Fibroblast of skin of left quadriceps (primary cell): ENCODE results near the gene ZKSCAN5.

Source experiments
- DNase-seq, 2 experiments: peaks; one replicate each; pipeline ENCODE4 v3.0.0-alpha.2; 2013; ENCODE audit warnings: low read depth in 2 of 2

ZKSCAN5 gene

DNA sequence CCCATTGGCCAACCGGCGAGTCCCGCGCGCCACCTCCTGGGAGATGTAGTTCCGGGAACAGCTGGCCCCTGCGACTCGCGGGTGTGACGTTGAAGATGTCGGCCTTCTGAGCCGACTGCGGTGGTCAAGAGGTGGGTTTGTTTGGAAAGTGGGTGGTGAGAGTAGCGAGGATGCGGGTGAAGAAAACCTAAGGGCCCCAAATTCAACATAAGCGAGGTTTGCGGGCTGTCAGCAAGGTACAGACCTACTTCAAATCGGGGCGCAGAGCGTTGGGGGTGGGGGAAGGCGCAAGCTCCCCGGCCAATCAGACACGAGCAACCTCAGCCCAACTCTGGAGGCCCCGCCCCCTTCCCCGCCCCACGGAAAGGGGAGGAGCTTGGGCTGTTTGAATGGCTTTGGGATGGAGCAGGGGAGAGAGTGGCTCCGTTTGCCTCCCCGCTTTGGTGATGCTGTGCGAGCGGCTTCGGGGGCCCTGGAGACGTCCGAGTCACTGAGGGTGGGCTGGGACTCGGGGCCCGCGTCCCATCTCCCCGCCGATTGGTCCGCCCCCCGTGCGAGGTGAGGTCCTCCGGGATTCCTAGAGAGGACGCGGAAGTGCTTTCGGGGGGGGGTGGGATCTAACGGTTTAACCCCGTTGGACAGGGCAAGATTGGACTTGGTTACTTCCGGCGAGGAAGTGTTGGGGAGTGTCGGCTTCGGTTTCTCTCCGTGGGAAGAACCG lies at the start of gene ZKSCAN5:
TSS of gene ZKSCAN5 (plus strand) at position 60 of the 721 bp plus-strand sequence. CDS start 1,383 bp downstream, outside the sequence.
- peak; percentile 93 for DNase-seq

DNA sequence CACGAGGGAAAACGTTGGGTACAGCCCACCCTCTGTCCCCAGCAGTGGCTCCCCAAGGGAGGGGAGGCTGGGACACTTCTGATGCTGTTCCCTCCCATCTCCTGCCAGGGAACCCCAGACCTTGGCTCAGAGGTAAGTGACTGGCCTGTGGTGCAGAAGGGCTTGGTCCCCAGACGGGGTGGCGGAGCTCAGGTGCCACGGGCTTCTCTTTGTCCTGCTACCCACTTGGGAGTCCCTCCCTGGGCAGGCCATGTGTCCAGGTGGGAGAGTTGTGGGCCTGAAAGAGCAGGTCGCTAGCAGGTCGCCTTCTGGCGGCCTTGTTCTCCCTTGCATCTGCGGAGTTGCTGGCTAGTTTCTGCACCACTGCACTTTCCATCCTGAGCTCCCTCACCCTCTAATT lies 48.6 kb upstream of the ZKSCAN5 start:
- no peak for DNase-seq

DNA sequence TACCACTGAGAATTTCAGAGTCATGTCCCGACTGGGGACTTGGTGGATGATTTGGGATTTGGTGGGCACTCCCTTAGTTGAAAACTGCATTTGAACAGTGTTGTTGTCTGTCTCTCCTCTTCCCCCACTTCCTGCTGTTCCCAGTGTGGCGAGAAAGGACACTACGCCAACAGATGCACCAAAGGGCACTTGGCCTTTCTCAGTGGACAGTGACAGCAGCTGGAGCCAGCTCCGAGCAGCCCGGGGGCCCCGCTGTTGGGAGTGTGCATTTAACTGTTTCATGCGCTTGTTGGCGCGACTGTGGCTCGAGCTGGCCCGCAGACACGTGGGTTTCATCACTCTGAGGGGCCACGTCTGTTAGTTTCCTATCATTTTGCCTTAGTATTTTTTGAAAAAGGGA lies 48.2 kb upstream of the ZKSCAN5 start:
- DNase-seq: no peak

DNA sequence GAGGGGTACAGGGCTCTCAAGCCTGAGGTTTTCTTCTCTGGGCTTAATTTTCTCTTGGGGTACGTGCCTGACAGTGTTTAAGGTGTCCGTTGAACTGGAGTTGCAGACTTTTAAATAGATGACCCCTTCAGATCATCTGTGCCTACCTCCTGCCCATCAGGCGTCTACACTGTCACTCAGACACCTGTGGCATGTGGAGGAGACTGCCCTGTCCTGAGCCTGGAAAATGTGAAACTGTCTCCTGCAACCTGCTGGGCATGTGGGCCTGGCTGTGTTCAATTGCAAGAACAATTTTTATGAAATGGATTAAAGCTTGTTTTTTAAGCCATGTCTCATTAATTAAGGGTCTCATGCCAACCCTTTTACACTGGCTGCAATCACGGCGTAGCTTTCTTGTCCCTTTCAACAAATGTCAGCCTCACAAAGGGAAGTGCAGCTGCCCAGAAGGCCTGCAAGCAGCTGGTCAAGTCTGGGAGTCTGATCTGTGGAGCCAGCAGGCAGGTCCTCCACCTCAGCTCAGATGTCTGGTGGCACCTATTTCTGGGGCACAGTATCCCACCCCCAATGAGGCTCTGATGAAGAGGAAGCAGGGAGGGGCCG lies 47.3 kb upstream of the ZKSCAN5 start:
- DNase-seq: no peak

DNA sequence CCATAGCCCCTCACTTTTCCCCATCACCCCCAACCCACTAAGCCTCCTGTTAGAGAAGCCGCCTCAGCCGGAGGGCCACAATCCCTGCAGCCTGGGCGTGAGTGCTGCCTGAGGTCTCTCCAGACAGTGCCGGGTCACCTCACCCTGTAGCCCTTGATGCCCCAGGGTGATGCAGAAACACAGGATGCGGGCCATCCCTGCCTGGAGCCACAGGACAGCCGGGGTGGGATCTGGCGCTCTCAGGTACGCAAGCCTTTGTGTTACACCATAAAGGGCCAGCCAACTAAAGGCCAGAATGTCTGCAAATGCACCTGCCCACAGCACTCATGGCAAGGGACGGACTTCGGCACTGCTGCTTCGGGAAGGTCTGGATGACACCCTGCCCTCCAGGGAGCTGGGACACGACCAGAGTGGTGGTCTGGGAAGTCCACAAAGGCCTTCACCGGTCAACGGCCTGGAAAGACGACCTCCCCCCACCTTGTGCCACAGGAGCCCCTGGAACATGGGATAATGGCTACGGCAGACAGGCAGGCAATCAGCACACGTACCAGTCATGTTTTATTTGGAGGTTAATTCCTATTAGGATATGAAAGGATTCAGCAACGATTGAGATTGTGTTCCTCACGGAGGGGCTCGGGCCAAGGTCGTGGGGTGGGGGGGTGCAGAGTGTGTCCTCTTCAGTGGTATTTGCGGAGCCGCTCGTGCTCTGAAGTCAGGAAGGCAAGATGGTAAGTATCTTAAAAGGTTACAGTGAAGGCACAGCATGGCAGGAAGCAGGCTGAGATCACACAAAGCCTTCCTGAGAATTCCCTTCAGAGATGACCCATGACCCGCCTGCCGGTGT lies 46.6 kb upstream of the ZKSCAN5 start:
- no peak for DNase-seq

DNA sequence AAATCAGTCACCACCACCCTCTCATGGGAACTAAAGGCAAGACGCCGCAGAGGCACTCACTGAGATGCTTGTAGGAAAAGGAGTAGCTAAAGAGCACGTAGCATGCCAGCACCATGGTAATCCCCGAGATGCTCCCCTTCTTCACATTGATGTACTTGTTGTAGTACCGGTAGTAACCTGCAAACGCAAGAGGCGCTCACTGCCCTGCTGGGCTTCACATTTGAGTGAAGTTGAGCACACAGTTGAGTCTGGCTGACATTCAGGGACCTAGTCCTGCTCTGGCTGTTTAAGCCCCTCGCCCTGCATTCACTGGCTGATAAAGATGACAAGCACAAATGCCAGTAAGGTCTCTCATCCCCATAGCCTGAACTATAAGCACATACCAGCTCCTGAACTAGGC lies 45.4 kb upstream of the ZKSCAN5 start:
- no peak for DNase-seq

DNA sequence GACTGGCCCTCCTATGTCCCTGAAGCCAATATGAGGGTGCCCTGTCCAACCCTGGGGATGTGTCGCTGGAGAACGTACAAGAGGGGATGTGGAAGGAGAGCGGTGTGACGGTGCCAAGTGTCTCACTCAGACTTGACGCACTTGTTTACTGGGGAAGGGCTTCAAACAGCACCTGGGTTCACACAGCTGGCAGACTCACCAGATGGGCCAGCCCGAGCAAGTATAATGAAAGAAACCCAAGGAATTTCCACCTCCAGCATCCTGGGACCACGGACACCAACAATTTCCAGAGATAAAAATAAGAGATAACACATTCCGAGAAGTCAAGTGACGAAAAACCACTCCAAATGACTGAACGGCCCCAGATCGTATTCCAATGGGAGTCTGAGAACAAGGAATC lies 43.8 kb upstream of the ZKSCAN5 start:
- DNase-seq: no peak

DNA sequence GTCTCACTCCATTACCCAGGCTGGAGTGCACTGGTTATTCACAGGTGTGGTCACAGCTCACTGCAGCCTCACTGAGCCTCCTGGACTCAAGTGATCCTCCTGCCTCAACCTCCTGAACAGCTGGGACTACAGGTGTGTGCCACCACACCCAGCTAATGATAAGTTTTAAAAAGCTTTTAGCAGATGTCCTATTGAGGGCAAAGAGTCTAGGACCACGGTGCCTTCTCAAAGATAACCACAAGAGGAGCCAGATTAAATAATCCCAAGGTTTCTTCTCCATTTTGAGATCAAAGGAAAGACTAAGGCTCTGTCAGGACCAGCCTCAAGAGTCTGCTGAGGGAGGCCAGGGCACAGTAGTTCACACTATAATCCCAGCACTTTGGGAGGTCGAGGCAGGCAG lies 43.2 kb upstream of the ZKSCAN5 start:
- DNase-seq: no peak

DNA sequence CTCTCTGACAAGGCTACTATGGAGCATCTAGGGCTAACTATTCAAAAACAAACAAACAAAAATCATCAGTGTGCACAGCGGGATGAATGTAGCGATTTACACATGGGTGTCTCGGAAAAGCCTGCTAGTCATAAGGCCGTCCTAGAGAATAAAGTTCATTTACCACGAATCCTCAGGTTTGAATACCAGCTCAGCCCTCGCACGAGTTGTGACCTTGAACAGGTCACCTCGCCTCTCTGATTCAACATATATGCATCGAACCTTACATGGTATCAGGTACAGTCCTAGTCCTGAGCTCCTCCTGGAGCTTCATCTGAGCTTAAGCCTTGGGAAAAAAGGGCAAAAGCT lies 39.1 kb upstream of the ZKSCAN5 start:
- no peak for DNase-seq

DNA sequence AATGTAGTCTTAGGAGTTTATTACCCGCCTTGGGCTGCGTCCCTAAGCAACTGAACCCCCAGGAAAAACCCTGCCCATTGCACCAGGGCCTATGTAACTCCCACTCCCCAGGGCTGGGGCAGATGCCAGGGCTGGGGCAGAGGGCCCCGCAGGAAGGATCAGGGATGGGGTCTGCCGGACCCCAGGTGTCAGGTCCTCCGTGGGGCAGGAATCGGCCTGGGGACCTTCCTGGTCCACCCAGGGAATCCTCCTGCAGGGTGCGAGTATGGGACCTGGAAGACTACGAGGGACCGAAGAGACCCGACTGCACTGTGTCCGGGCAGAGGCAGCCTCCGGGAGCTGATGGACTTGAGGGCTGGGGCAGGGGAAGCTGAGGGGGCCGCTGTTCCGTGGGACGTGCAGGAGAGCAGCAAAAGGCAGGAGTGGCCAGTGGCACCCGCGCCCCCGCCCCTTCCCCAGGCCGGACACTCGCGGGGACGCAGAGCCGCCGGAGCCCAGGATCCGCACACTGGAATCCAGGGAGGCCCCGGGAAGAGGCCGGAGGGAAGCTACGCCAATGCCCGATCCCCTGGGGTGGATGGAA lies 36.0 kb upstream of the ZKSCAN5 start:
- DNase-seq: no peak

DNA sequence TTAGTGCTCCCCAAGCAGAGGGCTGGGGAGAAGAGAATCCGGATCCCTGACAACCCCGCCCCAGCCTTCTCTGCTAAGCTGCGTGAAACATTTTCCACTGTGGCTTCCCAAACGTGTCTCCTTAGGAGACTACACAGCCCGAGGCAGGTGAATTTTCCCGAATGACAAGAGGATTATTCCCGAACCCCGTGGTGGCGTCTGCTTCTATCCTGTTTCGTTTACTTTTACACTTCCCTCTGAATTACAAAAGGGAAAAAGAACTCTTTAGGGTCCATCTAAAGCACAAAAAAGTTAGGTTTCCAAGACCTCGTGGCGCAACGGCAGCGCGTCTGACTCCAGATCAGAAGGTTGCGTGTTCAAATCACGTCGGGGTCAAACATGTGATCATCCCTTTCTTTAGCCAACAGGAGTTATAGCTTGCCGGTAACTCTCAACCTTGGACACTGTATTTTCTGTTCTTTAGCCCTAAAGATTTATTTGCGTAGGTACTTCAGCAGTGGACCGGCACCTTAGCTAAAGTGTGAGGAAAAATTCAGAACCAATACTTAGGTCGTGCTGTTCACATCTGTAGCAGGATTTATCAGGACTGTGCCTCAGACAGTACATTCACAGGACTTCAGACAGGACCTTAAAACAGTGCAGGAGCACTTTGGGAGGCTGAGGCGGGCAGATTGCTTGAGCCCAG lies 34.9 kb upstream of the ZKSCAN5 start:
- no peak for DNase-seq

DNA sequence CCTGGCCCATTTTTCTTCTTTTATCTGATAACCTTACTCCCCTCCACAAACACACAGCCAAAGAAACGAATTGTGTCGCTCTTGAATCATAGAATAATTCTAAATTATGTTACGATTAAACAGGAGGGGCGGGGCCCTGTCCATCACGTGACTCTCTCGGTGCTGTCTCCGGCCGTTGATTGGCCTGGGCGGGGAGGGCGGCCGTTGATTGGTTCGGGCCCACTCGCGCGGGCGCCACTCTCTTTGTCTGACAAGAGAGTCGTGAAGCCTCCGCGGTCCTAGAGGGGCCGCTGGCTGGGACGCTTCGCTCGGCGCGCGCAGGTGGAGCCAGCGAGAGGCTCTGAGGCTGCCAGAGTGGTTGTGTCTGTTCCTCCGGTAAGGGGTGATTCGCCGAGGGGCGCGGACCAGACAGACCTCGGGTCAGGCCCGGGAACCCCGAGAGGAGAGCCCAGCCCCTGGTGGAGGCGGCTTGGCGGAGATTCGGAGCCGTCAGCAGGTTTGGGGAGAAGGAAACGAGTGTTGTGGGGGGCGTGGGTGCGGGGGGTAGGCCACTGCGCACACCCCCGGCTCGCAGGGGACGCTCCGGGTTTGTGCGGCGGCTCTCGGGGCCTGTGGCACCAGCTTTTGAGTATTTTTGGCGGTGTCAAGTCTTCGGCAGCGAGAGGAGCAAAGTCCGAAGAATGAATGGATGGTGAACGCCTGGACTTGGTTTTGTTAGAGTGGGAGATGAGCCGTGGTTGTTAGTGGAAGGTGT lies 31.7 kb upstream of the ZKSCAN5 start, which contains the start of gene ZNF789:
TSS of gene ZNF789 (plus strand) at position 330 of the 754 bp plus-strand sequence. CDS start 3,567 bp downstream, outside the sequence.
- DNase-seq: peak; percentile 90 to 91

DNA sequence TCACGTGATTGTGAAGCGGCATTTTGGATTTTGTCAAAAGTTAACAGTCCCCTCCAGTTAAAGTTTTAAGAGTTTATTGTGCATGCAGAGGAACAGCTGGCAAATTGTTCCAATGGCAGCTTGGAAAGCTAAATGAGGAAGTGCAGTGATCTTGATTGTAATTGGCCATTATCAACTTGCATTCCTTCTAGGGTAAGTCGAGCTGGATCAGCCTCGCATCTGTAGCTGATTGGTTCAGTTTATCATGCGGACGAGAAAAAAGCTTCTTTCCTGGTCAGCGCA lies 31.2 kb upstream of the ZKSCAN5 start:
- peak; percentile 29 to 33 for DNase-seq

DNA sequence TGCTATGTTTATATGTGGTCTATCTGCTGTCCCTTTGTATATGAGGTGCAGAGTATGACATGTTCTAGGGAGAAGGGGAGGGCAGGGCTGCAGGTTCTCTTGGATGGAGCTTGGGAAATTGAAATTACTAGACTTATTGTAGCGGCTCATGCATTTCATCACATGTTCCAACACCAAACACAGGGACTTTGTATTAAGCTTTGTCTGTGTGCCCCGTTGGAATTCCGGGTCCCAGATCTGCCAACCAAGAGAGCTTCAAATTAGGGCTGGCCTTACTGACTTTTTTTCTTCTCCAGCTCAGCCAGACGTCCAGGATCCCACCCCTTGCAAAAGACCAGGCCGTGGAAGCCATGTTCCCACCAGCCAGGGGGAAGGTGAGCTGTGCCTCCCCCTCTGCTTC lies 28.4 kb upstream of the ZKSCAN5 start:
- DNase-seq: no peak

DNA sequence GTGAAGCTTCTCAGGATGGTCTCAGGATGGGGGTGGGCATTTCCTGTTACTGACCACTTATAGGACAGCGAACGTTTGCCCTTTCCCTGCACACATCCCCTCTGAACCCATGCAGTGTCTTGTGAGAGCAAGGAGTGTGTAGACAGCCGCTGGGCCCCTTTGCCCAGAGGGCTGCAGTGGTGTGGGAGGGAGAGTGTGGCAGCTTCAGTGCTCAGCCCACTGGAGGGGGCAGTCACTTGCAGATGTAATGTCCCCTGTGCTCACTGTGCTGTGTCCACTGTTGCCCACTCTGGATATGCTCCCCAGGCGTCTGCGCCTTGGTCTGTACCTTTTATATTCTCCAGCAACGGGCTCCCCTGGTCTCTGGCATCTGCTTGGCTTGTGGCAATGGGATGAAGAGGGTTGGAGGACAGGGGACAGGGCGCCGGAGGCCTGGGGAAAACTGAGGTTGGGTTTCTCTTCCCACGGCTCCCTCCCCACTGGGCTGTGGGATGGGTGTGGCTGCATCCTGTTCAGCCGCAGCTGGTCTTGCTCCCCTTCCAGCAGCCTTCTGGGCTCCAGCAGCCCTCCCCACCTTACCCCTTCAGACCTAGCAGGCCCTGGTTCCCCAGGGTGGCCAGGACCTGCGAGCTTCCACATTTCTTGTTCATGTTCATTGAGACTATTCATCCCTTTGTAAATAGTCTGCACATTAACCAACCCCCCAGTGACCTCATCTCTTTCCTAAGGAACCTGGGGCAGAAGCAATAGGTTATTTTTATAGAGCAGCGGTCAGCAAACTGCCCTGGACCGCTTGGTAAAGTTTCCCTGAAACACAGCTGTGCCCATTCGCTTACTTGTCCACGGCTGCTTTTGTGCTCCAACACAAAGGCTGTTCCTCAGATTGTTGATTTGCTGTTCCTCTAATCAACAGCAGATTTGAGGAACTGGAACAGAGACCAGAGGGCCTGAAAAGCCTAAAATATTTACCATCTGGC lies 25.7 kb upstream of the ZKSCAN5 start:
- DNase-seq: no peak

DNA sequence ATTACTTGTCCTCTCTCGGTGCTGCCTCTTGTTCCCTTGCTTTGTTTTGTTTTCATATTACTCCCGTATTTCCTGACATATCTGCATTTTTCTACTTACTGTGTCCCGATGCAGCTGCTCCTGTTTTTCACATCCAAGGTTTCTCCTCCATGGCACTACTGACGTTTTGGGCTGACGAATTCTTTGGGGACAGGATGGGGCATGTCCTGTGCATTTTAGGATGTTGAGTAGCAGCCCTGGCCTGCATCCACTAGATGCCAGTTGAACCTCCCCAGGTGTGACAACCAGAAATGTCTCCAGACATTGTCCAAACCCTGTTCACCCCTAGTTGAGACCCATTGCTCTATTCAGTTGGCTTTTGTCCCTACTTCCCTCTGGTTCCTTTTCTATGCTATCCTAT lies 19.4 kb upstream of the ZKSCAN5 start:
- DNase-seq: no peak

DNA sequence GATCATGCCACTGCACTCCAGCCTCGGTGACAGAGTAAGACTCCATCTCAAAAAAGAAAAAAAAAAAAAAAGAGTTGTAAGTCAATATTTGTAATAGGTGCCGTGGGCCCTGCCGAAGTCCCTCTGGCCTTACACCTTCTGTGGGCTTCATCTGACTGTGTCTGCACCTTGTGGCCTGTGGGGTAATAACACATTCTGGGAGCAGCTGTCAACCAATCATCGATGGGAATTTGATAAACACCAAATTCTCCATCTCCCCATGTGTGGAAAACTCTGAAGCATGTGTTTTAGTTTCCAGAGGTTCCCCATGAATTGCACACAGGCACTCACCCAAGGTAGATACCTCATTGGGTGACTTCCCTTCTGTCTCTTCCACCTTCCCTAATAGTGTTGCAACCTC lies 15.2 kb upstream of the ZKSCAN5 start:
- no peak for DNase-seq

DNA sequence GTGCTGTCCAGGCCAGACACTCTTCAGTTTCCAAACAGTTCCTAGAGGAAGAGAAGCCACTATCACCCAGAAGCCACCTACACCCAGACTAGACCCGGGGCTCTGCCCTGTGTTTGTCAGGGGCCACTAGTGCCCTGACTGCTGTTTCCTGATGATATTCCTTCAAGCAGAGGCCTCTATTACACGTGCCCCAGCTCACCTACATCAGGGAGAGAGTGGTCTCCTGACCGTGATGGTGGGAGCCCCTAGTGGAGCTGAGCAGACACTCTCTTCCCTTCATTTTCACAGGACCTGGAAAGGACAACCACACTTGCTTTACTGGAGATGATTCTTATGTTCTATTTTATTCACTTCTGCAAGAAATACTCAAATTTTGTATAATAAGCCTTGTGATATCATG lies 13.6 kb upstream of the ZKSCAN5 start:
- no peak for DNase-seq

DNA sequence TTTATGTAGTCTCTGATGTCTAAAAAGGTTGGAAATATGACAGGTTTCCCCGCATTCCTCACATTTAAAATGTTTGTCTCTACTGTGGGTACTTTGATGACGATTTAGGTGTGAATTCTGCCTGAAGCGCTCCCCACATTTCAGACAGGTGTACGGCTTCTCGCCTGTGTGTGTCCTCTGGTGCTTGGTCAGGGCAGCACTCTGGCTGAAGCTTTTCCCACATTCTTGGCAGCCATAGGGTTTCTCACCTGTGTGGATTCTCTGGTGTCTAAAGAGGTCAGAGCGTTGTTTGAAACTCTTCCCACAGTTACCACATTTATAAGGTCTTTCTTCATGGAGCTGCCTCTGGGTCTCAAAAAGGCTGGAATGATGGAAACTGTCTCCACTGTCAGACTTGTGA lies 10.6 kb upstream of the ZKSCAN5 start:
- DNase-seq: no peak
